PFSK-1 (cell line): ENCODE results near the gene DCTN4.

Experiments used
- FOXP2 ChIP-seq: optimal IDR thresholded peaks from 2 replicates; pipeline ENCODE3; 2011; ENCODE audit warnings: borderline replicate concordance, control low read depth, inconsistent platforms; ENCODE audit not compliant: insufficient read depth; ENCODE audit errors: extremely low read length, extremely low read depth
- POLR2AphosphoS5 ChIP-seq: IDR thresholded peaks from 2 replicates; pipeline ENCODE4 v1.6.1; 2012; ENCODE audit warnings: low read depth, mild to moderate bottlenecking, control low read depth, low read length, moderate library complexity
- SIN3A ChIP-seq: IDR thresholded peaks from 2 replicates; pipeline ENCODE4 v1.6.1; 2012; ENCODE audit warnings: mild to moderate bottlenecking, low read length, moderate library complexity, borderline replicate concordance; ENCODE audit not compliant: insufficient read depth
- TAF1 ChIP-seq: IDR thresholded peaks from 2 replicates; pipeline ENCODE4 v1.6.1; 2012; ENCODE audit warnings: low read length, control low read depth, borderline replicate concordance; ENCODE audit not compliant: insufficient read depth
- TF ChIP-seq, protein P1 (sequence below), 2 experiments: IDR thresholded peaks; 2 replicates each; pipeline versions ENCODE4 v1.6.1 to v1.8.0; 2011 to 2012; ENCODE audit warnings: low read depth in 2 of 2, low read length in 2 of 2, control low read depth in 1 of 2, inconsistent platforms in 1 of 2, mild to moderate bottlenecking in 1 of 2, moderate library complexity in 1 of 2; ENCODE audit not compliant: insufficient read depth in 1 of 2

DCTN4 gene

DNA sequence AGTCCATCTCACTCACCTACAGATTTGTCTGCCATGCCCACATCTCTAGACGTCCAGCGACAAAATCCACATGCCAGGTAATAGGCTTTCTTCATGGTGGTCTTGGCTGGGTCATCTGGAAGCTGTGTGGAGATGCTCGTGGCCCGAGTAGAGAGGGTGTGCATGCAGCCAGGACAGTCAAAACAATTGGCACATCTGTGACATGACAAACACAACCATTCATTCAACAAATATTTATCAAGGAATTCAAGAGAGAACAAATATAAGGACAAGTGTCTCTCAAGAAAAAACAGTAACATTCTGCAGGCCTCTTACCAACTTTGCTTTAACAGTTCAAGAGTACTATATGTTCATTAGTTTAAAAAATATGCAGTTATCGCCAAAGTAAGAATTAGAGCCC, 5.4 kb downstream of the DCTN4 start:
- TF ChIP-seq FOXP2 (no peak), SIN3A (no peak), POLR2AphosphoS5 (no peak), TAF1 (no peak)
- TF ChIP-seq, protein P1, sequence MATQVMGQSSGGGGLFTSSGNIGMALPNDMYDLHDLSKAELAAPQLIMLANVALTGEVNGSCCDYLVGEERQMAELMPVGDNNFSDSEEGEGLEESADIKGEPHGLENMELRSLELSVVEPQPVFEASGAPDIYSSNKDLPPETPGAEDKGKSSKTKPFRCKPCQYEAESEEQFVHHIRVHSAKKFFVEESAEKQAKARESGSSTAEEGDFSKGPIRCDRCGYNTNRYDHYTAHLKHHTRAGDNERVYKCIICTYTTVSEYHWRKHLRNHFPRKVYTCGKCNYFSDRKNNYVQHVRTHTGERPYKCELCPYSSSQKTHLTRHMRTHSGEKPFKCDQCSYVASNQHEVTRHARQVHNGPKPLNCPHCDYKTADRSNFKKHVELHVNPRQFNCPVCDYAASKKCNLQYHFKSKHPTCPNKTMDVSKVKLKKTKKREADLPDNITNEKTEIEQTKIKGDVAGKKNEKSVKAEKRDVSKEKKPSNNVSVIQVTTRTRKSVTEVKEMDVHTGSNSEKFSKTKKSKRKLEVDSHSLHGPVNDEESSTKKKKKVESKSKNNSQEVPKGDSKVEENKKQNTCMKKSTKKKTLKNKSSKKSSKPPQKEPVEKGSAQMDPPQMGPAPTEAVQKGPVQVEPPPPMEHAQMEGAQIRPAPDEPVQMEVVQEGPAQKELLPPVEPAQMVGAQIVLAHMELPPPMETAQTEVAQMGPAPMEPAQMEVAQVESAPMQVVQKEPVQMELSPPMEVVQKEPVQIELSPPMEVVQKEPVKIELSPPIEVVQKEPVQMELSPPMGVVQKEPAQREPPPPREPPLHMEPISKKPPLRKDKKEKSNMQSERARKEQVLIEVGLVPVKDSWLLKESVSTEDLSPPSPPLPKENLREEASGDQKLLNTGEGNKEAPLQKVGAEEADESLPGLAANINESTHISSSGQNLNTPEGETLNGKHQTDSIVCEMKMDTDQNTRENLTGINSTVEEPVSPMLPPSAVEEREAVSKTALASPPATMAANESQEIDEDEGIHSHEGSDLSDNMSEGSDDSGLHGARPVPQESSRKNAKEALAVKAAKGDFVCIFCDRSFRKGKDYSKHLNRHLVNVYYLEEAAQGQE (IDR thresholded peaks at IDR 0.05; ENCODE audit: insufficient read depth in 1 of 2, low read depth in 2 of 2, low read length in 2 of 2) = no peak

DNA sequence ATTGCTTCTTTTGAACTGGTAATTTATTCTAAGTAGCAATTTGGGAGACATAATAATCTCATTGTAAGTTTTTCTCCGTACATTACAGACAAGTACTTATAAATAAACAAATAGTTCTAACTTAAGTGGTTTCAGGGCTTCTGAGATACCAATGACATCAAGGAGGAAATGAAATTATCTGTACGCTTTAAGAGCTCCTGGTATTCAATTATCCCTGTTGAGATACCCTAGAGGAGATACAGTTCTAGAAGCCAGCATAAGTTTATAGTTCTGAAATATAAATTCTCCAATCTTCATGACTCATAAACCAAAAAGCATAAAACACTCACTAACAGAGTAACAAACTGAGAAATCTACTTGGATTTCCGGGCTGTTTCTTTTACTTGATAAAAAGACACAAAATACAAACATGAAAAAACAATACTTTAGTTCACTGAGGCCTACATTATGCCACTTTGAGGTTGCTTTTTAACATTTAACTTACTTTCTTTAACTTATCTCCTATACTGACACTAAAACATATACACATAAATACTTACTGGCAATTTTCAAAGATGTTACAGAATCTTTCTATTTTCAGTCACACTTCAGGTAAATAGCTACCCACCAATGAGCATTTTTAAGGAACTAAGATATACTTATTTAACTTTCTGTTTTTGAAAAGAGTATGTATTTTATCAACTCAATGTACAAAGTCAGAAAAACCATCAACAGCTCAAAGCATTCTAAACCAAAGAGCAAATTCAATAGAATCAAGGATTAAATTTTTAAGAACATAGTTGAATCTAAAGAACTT, 7.5 kb downstream of the DCTN4 start:
- no peak for TF ChIP-seq SIN3A
- TF ChIP-seq, protein P1 (IDR thresholded peaks at IDR 0.05; ENCODE audit: insufficient read depth in 1 of 2, low read depth in 2 of 2, low read length in 2 of 2) = no peak

- no peak for TF ChIP-seq TAF1
- no peak for TF ChIP-seq POLR2AphosphoS5
- TF ChIP-seq FOXP2 = no peak
- TF ChIP-seq, protein P1 (IDR thresholded peaks at IDR 0.05; ENCODE audit: insufficient read depth in 1 of 2, low read depth in 2 of 2, low read length in 2 of 2) = no peak
- TF ChIP-seq SIN3A = no peak
Measured at GRCh38 chr5:150750469-150750868, 8.3 kb downstream of the DCTN4 start.

DNA sequence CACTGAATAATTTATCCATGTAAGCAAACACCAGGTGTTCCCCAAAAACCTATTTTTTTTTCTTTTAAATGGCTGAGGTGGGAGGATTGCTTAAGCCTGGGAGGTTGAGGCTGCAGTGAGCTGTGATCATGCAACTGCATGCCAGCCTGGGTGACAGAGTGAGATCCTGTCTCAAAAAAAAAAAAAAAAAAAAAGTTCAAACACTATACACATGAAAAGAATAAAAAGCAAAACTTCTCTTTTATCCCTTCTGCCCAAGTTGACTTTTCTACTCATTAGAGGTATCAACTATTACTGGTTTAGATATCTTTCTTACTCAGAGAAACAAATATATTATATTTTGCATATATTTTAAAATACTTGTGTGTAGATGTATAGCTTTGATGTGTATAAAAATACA, 17.8 kb downstream of the DCTN4 start:
- TF ChIP-seq TAF1 = no peak
- no peak for TF ChIP-seq POLR2AphosphoS5
- TF ChIP-seq SIN3A = no peak
- no peak for TF ChIP-seq FOXP2
- TF ChIP-seq, protein P1 (IDR thresholded peaks at IDR 0.05; ENCODE audit: insufficient read depth in 1 of 2, low read depth in 2 of 2, low read length in 2 of 2) = no peak
